A673 (cell line): Measurements from ENCODE around the gene GREB1L.
"Not testable (repeated sequence)": the region's sequence is repeated elsewhere in the genome, so short reads cannot be mapped to it uniquely, and the experiment has no call there.

Experiments used
- EZH2 ChIP-seq: fragments of 200-600 bp; sonication (generic); IDR thresholded peaks from 2 replicates; pipeline ENCODE4 v1.6.1; 2017; ENCODE audit warnings: borderline replicate concordance, low read depth, mild to moderate bottlenecking, mixed read lengths, antibody characterized with exemption, low read length; ENCODE audit not compliant: poor library complexity, severe bottlenecking
- TF ChIP-seq, protein P1 (sequence below): fragments of 300-800, 200-600 bp; sonication (generic); conservative IDR thresholded peaks from 2 replicates; pipeline ENCODE4 v1.5.1; 2017; ENCODE audit warnings: low read depth, mild to moderate bottlenecking, antibody characterized with exemption, low read length, moderate library complexity, mixed read lengths

DNA sequence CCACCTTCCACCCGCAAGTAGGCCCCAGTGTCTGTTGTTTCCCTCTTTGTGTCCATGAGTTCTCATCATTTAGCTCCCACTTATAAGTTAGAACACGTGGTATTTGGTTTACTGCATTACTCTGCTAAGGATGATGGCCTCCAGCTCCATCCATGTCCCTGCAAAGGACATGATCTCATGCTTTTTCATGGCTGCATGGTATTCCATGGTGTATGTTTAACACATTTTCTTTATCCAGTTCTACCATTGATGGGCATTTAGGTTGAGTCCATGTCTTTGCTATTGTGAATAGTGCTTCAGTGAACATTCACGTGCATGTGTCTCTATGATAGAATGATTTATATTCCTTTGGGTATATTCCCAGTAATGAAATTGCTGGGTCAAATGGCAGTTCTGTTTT, 69.9 kb downstream of the GREB1L start:
- TF ChIP-seq, protein P1, sequence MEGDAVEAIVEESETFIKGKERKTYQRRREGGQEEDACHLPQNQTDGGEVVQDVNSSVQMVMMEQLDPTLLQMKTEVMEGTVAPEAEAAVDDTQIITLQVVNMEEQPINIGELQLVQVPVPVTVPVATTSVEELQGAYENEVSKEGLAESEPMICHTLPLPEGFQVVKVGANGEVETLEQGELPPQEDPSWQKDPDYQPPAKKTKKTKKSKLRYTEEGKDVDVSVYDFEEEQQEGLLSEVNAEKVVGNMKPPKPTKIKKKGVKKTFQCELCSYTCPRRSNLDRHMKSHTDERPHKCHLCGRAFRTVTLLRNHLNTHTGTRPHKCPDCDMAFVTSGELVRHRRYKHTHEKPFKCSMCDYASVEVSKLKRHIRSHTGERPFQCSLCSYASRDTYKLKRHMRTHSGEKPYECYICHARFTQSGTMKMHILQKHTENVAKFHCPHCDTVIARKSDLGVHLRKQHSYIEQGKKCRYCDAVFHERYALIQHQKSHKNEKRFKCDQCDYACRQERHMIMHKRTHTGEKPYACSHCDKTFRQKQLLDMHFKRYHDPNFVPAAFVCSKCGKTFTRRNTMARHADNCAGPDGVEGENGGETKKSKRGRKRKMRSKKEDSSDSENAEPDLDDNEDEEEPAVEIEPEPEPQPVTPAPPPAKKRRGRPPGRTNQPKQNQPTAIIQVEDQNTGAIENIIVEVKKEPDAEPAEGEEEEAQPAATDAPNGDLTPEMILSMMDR = not testable (repeated sequence)
- not testable (repeated sequence) for TF ChIP-seq EZH2
